ENCODE results near the gene KIAA1958.

Gene KIAA1958

GRCh38 chr9:112489039-112489546 is 2.5 kb downstream of the KIAA1958 start:
- H3K4me1 ChIP-seq (ENCODE audit: control insufficient read depth, insufficient read depth, low read length): peaks cover 35% of the 10 kb centered on the region
- no peaks in the 10 kb centered on the region for H3K27me3 ChIP-seq (ENCODE audit: control insufficient read depth, insufficient read depth, low read length)
- H3K4me3 ChIP-seq (ENCODE audit: low read depth, low read length): peak overlapping the region; percentile 79
- H3K27ac ChIP-seq (ENCODE audit: low read depth, low read length): peak overlapping the region; percentile 88
- H3K36me3 ChIP-seq (ENCODE audit: control insufficient read depth, insufficient read depth, low read length): peaks cover 22% of the 10 kb centered on the region
- peaks cover 10% of the 10 kb centered on the region for H3K9me3 ChIP-seq (ENCODE audit: control insufficient read depth, insufficient read depth, low read length)
- H3K9ac ChIP-seq (ENCODE audit: low read depth, low read length): no peak overlapping the region

- Histone ChIP-seq H3K36me3 (ENCODE audit: control insufficient read depth, insufficient read depth, low read length) (peaks cover 28% of the 10 kb centered on the region), H3K9me3 (ENCODE audit: control insufficient read depth, insufficient read depth, low read length) (peaks cover 10% of the 10 kb centered on the region), H3K27me3 (ENCODE audit: control insufficient read depth, insufficient read depth, low read length) (no peaks in the 10 kb centered on the region), H3K27ac (ENCODE audit: low read depth, low read length) (peak overlapping the region; percentile 88), H3K4me1 (ENCODE audit: control insufficient read depth, insufficient read depth, low read length) (peaks cover 35% of the 10 kb centered on the region), H3K9ac (ENCODE audit: low read depth, low read length) (no peak overlapping the region), H3K4me3 (ENCODE audit: low read depth, low read length) (peak overlapping the region; percentile 79)
These were observed 3.4 kb downstream of the KIAA1958 start for GRCh38 chr9:112489876-112490666.

DNA sequence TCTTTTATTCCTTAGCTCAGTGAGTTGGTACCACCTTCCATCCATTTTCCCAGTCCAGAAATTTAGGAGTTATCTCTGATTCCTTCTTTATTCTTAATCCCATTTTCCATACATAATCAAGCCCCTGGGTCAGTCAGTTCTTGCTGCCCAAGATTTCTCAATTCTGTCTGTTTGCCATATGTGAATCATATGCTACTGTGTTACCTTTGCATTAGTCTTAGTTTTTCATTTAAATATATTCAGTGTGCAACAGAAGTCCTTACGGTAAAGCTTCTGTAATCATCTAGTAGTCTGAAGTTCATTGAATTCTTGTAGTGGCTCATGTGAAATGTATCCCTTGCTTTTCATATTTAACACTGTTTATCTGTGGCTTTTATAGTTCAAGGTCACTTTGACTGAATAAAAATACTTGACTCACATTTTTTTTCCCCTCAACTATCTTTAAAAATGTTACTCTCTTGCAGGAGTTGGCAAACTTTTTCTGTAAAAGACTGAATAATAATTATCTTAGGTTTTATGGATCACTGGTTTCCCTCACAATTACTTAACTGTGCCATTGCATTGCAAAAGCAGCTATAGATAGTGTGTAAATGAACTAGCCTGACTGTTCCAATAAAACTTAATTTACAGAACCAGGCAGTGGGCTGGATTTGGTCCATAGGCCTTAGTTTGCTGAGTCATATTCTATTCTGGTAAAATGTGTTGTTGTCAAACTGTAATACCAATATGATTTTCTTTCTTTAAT is 6.9 kb downstream of the KIAA1958 start:
- no peak overlapping the region for H3K4me3 ChIP-seq (ENCODE audit: low read depth, low read length)
- peaks cover 10% of the 10 kb centered on the region for H3K9me3 ChIP-seq (ENCODE audit: control insufficient read depth, insufficient read depth, low read length)
- H3K27me3 ChIP-seq (ENCODE audit: control insufficient read depth, insufficient read depth, low read length): no peaks in the 10 kb centered on the region
- no peak overlapping the region for H3K9ac ChIP-seq (ENCODE audit: low read depth, low read length)
- peaks cover 51% of the 10 kb centered on the region for H3K4me1 ChIP-seq (ENCODE audit: control insufficient read depth, insufficient read depth, low read length)
- H3K36me3 ChIP-seq (ENCODE audit: control insufficient read depth, insufficient read depth, low read length): peaks cover 28% of the 10 kb centered on the region
- H3K27ac ChIP-seq (ENCODE audit: low read depth, low read length): no peak overlapping the region

DNA sequence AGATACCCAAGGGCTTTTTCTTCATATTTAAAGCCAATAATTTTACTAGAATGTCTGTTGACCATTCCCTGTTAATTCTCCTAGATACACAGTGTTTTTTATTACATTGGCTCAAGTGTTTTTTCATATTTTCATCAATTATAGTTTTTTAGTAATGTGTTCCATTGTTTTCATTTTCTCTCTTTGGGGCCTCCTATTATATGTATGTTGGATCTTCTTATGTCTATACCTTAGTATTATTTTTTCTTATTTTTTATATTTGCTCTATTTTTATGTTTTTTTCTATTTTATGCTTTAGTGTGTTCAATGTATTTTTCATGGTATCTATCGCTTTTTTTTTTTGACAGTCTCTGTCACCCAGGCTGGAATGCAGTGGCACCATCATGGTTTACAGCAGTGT is 7.5 kb downstream of the KIAA1958 start:
- Histone ChIP-seq H3K4me1 (ENCODE audit: control insufficient read depth, insufficient read depth, low read length) (peaks cover 45% of the 10 kb centered on the region), H3K27me3 (ENCODE audit: control insufficient read depth, insufficient read depth, low read length) (no peaks in the 10 kb centered on the region), H3K36me3 (ENCODE audit: control insufficient read depth, insufficient read depth, low read length) (peaks cover 28% of the 10 kb centered on the region), H3K27ac (ENCODE audit: low read depth, low read length) (no peak overlapping the region), H3K9ac (ENCODE audit: low read depth, low read length) (no peak overlapping the region), H3K4me3 (ENCODE audit: low read depth, low read length) (no peak overlapping the region), H3K9me3 (ENCODE audit: control insufficient read depth, insufficient read depth, low read length) (peaks cover 10% of the 10 kb centered on the region)

- H3K36me3 ChIP-seq (ENCODE audit: control insufficient read depth, insufficient read depth, low read length): peaks cover 28% of the 10 kb centered on the region
These were observed 9.0 kb downstream of the KIAA1958 start for GRCh38 chr9:112495614-112496013.

DNA sequence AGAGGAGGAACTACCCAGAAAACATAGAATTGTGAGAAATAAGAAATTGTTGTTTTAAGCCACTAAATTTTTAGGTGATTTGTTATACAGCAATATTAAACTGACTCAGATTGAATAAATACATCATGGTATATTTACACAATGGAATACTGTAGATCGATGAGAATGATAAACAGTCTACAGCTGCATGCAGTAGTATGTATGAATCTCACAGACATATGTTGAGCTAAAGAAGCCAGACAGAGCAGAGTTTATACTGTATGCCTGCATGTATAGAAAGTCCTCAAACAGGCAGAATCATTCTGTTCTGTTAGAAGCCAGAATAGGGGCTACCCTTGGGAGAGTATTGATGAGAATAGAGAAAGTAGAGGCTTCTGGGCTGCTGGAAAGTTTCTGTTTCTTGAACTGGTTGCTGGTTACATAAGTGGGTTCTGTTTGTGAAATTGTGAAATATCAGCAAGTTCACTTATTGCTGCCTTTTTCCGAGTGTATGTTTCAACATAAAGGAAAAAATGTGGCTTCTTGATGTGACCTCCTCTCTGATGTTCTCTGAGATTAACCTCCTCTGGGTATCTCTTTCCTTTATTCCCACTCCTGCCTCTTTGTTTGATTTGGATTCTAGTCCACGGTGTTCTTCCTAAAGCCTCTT is 9.6 kb downstream of the KIAA1958 start:
- H3K9ac ChIP-seq (ENCODE audit: low read depth, low read length): no peak overlapping the region
- H3K4me3 ChIP-seq (ENCODE audit: low read depth, low read length): no peak overlapping the region
- peaks cover 24% of the 10 kb centered on the region for H3K4me1 ChIP-seq (ENCODE audit: control insufficient read depth, insufficient read depth, low read length)
- H3K27me3 ChIP-seq (ENCODE audit: control insufficient read depth, insufficient read depth, low read length): no peaks in the 10 kb centered on the region
- H3K36me3 ChIP-seq (ENCODE audit: control insufficient read depth, insufficient read depth, low read length): peaks cover 28% of the 10 kb centered on the region
- H3K9me3 ChIP-seq (ENCODE audit: control insufficient read depth, insufficient read depth, low read length): peaks cover 10% of the 10 kb centered on the region
- H3K27ac ChIP-seq (ENCODE audit: low read depth, low read length): no peak overlapping the region

More at GRCh38 chr9:112495614-112496013, 9.0 kb downstream of the KIAA1958 start:
- Histone ChIP-seq H3K4me3 (ENCODE audit: low read depth, low read length) (no peak overlapping the region), H3K9ac (ENCODE audit: low read depth, low read length) (no peak overlapping the region), H3K9me3 (ENCODE audit: control insufficient read depth, insufficient read depth, low read length) (peaks cover 10% of the 10 kb centered on the region), H3K4me1 (ENCODE audit: control insufficient read depth, insufficient read depth, low read length) (peaks cover 30% of the 10 kb centered on the region), H3K27me3 (ENCODE audit: control insufficient read depth, insufficient read depth, low read length) (no peaks in the 10 kb centered on the region), H3K27ac (ENCODE audit: low read depth, low read length) (no peak overlapping the region)

DNA sequence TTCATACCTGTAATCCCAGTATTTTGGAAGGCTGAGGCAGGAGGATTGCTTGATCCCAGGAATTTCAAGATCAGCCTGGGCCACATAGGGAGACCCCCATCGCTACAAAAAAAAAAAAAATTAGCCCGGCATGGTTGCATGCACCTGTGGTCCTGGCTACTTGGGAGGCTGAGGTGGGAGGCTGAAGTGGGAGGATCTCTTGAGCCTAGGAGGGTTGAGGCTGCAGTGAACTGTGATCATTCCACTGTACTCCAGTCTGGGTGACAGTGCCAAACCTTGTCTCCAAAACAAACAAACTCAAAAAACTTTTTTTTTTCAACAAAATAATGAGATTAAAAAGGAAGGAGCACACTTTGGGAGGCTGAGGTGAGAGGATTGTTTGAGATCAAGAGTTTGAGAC is 14.2 kb downstream of the KIAA1958 start:
- H3K9ac ChIP-seq (ENCODE audit: low read depth, low read length): no peak overlapping the region
- peaks cover 19% of the 10 kb centered on the region for H3K4me1 ChIP-seq (ENCODE audit: control insufficient read depth, insufficient read depth, low read length)
- H3K27ac ChIP-seq (ENCODE audit: low read depth, low read length): no peak overlapping the region
- no peak overlapping the region for H3K4me3 ChIP-seq (ENCODE audit: low read depth, low read length)
- no peaks in the 10 kb centered on the region for H3K36me3 ChIP-seq (ENCODE audit: control insufficient read depth, insufficient read depth, low read length)
- H3K9me3 ChIP-seq (ENCODE audit: control insufficient read depth, insufficient read depth, low read length): no peaks in the 10 kb centered on the region
- no peaks in the 10 kb centered on the region for H3K27me3 ChIP-seq (ENCODE audit: control insufficient read depth, insufficient read depth, low read length)

DNA sequence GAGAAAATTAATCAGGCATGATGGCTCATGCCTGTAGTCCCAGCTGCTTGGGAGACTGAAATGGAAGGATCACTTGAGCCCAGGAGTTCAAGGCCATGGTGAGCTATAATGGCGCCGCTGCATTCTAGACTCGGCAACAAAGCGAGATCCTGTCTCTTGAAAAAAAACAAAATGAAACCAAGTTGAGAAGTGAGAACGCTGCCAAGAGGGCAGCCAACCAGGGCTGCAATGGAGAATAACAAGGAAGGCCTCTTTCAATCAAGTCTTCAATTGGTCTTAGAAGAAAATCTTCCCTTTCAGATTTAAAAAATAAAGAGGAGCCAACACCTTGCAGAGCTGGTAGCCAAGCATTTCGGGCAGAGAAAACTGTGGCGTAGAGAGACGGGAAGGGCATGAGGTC is 14.7 kb downstream of the KIAA1958 start:
- Histone ChIP-seq H3K27ac (ENCODE audit: low read depth, low read length) (no peak overlapping the region), H3K4me3 (ENCODE audit: low read depth, low read length) (no peak overlapping the region), H3K9me3 (ENCODE audit: control insufficient read depth, insufficient read depth, low read length) (no peaks in the 10 kb centered on the region), H3K9ac (ENCODE audit: low read depth, low read length) (no peak overlapping the region), H3K4me1 (ENCODE audit: control insufficient read depth, insufficient read depth, low read length) (peaks cover 15% of the 10 kb centered on the region), H3K36me3 (ENCODE audit: control insufficient read depth, insufficient read depth, low read length) (no peaks in the 10 kb centered on the region), H3K27me3 (ENCODE audit: control insufficient read depth, insufficient read depth, low read length) (no peaks in the 10 kb centered on the region)

- Histone ChIP-seq H3K4me3 (ENCODE audit: low read depth, low read length) (no peak overlapping the region), H3K27ac (ENCODE audit: low read depth, low read length) (no peak overlapping the region), H3K4me1 (ENCODE audit: control insufficient read depth, insufficient read depth, low read length) (peaks cover 7% of the 10 kb centered on the region; the same call in 1 of the 2 replicates), H3K9ac (ENCODE audit: low read depth, low read length) (no peak overlapping the region), H3K36me3 (ENCODE audit: control insufficient read depth, insufficient read depth, low read length) (no peaks in the 10 kb centered on the region), H3K27me3 (ENCODE audit: control insufficient read depth, insufficient read depth, low read length) (no peaks in the 10 kb centered on the region), H3K9me3 (ENCODE audit: control insufficient read depth, insufficient read depth, low read length) (no peaks in the 10 kb centered on the region)
These were observed 15.7 kb downstream of the KIAA1958 start for GRCh38 chr9:112502175-112502946.

GRCh38 chr9:112503170-112503569 is 16.5 kb downstream of the KIAA1958 start:
- H3K9me3 ChIP-seq (ENCODE audit: control insufficient read depth, insufficient read depth, low read length): no peaks in the 10 kb centered on the region
- no peak overlapping the region for H3K27ac ChIP-seq (ENCODE audit: low read depth, low read length)

More at GRCh38 chr9:112503170-112503569, 16.5 kb downstream of the KIAA1958 start:
- Histone ChIP-seq H3K4me1 (ENCODE audit: control insufficient read depth, insufficient read depth, low read length) (peaks cover 4% of the 10 kb centered on the region; the same call in 1 of the 2 replicates), H3K9ac (ENCODE audit: low read depth, low read length) (no peak overlapping the region), H3K4me3 (ENCODE audit: low read depth, low read length) (no peak overlapping the region), H3K36me3 (ENCODE audit: control insufficient read depth, insufficient read depth, low read length) (no peaks in the 10 kb centered on the region), H3K27me3 (ENCODE audit: control insufficient read depth, insufficient read depth, low read length) (no peaks in the 10 kb centered on the region)
